T-helper 9 cell (primary cell): Measurements from ENCODE around the gene MEAF6.
A peak's percentile ranks its signal among the peaks of the same experiment; 100 is the strongest.

Experiments
- DNase-seq: peaks from one replicate; pipeline ENCODE4 v3.0.0-alpha.2; 2020

MEAF6 gene

GRCh38 chr1:37483785-37484184, 30.8 kb downstream of the MEAF6 start:
- no peak for DNase-seq

- no peak for DNase-seq
Observed at GRCh38 chr1:37482796-37483744, 31.5 kb downstream of the MEAF6 start.

DNA sequence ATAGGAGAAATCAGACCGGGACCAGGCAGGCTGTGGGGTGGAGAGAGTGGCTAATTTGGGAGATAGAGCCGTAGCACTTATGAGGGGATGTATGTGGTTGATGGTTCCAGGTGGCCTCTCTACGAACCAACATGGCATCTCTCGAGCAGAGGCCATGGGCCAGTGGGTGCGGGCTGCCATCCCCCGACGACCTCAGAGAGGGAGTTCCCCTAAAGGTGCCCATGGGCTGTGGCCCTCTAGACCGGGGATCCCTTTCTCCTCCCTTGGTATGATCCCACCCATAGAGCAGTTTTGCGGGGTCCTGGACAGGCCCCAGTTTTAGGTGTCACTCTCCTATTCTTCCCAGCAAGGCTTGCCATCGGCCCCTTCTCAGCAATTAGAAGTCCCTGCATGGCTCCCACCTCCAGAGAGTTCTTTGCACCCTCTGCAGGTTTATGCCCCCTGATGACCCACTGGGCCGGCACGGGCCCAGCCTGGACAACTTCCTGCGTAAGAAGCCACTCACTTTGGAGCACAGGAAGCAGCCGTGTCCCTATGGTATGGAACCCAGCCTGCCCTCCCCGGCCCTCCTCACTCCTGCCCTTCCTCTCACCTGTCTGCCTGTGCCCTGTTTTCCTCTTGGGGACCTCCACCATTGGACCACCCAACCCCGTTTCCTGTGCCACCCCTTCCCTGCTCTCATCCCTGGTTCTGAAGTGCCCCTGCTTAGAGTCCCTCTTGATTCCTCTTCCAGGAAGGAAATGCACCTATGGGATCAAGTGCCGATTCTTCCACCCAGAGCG, 32.4 kb downstream of the MEAF6 start:
- no peak for DNase-seq

DNA sequence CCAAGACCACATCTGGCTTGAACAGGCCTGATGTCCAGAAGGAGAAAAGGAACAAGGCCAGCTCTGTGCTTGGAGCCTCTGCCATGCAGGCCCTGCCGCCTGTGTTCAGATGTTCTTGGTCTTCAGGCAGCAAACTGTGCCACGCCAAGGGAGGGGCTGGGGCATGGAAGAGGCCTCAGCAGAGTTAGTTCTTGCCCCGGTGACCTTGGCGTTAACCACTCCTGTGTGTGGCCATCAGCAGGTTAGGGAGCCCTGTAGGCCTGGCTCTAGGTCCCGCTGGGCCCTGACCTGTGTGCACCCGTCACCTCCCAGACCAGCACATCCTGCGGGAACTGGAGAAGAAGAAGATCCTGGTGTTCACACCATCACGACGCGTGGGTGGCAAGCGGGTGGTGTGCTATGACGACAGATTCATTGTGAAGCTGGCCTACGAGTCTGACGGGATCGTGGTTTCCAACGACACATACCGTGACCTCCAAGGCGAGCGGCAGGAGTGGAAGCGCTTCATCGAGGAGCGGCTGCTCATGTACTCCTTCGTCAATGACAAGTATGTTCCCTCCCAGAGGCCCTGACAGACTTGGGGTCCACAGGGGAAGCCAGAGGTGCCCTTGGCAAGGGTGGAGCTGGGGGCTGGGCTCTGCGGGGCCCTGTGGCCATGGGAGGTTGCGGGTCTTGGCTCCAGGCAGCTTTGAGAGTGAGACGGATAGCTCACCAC, 33.1 kb downstream of the MEAF6 start:
- peak; percentile 6 for DNase-seq

- DNase-seq = no peak
Observed at GRCh38 chr1:37480581-37481288, 33.8 kb downstream of the MEAF6 start.

DNA sequence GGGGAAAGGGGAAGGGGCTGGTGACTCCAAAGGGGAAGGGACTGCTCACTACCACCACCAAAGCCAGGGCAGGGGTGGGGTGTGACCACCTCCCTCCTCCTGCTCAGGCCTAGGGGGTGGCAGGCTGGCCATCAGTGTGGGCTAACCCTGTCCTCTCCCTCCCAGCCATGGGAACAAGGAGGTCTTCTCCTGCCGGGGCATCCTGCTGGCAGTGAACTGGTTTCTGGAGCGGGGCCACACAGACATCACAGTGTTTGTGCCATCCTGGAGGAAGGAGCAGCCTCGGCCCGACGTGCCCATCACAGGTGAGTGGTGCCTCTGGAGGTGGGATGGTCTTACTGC, 34.5 kb downstream of the MEAF6 start:
- DNase-seq = no peak

DNA sequence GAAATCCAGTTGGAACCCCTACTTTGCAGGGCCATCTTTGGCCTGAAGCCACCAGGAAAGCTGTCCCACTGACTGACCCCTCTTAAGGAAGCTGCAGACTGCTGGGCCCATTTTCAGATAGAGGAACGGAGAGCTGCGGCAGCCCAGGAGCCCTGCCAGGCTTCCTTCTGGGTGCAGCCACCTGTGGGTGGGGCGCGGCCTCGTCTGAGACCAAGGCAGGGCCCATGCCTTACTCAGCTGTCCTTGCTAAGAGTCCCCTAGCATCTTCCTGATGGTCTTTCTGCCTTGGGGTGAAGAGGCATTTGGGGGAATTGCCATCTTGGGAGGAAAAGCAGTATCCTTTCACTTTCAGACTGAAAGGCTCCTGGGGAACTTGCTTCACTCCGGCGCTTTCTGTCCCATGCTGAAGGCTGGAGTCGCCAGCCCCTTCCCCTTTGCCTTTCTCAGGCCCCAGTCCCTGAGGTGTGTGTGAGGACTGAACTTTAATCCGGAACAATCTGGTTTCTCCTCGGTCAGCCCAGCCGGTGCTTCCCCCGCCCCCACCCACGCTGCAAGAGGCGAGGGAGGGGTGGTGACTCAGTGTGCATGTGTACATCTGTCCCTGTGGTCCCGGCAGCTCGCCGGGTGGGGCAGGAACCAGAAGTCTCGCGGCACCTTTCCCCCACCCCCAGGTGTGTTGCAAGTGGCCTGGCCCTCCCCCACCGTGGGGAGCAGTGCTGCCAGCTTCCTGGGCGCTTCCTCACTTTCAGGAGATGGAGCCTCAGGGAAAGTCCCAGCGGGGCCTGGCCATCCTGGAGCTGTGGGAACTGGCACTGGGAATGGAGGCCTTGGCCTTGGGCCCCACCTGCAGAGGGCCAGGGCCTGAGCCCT, 35.1 kb downstream of the MEAF6 start:
- peak; percentile 83 for DNase-seq

DNA sequence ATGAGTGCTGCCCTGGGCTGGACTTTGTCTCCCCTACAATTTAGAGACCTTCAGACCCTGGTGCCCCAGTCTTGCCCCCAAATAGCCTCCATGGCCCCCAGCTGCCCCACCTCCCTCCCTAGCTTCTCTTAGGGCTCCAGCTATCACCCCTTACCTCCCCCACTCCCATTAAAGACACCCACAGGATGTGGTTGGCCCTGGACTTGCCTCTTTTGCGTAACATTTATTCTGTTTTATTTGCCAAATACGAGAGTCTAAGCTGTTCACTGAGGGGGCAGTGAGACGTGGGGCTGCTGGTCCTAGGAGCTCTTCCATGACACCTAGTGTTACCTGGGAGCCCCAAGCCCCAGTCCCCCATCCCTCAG, 35.7 kb downstream of the MEAF6 start:
- peak; percentile 26 for DNase-seq

DNA sequence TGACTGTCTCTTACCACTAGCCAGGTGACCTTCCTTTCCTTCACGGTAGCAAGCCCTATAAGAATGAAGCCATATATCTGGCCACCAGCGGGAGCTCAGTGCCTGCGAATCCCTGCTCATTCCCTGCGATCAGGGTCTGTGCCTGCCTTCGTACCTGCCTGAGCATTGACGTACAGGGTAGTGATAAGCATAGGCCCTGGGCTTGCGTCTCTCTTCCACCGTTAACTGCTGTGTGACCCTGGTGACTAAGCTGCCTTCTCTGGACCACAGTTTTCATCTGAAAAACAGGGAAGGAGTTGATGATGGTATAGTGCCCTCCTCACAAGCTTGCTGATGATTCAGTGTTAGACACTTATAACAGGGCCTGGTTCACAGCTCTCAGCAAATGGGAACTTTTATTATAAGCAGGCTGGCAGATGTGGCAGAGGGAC, 36.1 kb downstream of the MEAF6 start:
- DNase-seq = peak; percentile 41

GRCh38 chr1:37477946-37478345, 36.6 kb downstream of the MEAF6 start:
- no peak for DNase-seq

- DNase-seq = peak; percentile 82
Observed at GRCh38 chr1:37477198-37477931, 37.2 kb downstream of the MEAF6 start.

- DNase-seq = no peak
Observed at GRCh38 chr1:37476460-37477197, 37.9 kb downstream of the MEAF6 start.

DNA sequence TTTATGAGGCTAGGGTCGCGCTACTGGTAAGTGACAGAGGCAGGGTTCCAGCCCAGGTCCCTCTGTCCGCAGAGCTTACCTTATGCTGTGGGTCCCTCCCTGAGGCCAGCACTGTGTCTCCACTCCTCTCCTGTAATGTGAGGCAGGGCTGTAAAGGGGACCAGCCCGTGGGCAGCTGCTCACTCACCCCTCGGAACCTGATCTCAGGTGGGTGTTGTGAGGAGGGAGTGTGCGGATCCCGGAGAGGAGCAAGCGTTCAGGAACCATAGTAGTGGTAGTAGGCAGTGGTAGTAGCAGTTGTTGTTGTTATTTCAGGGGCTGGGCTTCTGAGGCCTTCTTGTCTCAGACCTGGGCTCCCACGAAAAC, 38.5 kb downstream of the MEAF6 start:
- DNase-seq = no peak

- DNase-seq = no peak
Observed at GRCh38 chr1:37475380-37476086, 39.0 kb downstream of the MEAF6 start.

DNA sequence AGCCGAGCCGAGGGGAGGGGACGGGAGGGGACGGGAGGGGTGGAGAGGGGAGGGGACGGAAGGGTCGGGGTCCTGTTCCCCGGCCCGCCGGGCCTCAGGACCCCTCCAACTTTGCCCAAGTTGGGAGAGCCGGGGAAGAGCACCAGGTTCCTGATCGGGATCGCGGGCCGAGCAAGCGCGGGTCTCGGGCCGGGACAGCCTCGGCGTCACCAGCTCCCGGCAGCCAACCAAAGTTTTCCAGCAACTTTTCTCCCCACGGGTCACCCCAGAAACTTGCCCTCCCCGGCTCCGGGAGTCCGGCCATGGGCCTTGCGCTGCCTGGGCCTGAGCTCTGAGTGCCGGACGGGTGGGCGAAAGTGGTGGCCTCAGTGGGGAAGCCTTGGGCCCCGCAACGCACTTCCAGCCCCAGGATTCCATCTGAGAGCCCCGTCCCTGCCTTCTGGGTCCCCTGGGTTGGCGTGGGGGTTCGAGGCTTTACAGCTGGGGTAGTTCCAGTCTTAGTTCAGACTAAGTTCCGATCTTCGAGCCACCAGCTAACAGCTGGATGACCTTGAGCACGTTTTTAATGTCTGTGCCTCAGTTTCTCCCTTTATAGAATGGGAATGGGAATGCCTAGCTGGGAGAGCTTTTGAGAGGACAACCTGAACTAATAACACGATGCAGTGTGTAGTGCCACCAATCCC, 39.7 kb downstream of the MEAF6 start:
- no peak for DNase-seq

GRCh38 chr1:37474046-37474696, 40.4 kb downstream of the MEAF6 start, which contains the start of gene ZC3H12A:
Gene ZC3H12A (plus strand): TSS chr1:37474580. CDS start chr1:37475497, 917 bp downstream.
- peak; percentile 91 for DNase-seq

GRCh38 chr1:37473431-37474045, 41.0 kb downstream of the MEAF6 start:
- no peak for DNase-seq

- no peak for DNase-seq
Observed at GRCh38 chr1:37472994-37473393, 41.6 kb downstream of the MEAF6 start.
